Occipital lobe (tissue), 2 donors: Measurements from ENCODE around the gene MAST4. TPM values are rescaled to one million over a fixed set of nuclear protein-coding genes. Genes with fewer than 3 reads are reported as not detected.
A peak's percentile ranks its signal among the peaks of the same experiment; 100 is the strongest.

Source experiments
- DNase-seq: peaks from one replicate; lab custom pipeline; 2025; lab: John Stamatoyannopoulos, UW
- total RNA-seq: library from RNA; depleted of rRNA; stranded (reverse); fragments of >200 nt; gene quantifications from one replicate; pipeline ENCODE4 v1.2.3, GENCODE V29; 2014

The MAST4 gene
- total RNA-seq, 1 donor from 2014 or later: 13.6 TPM

- no peak for DNase-seq
Measured at GRCh38 chr5:67202828-67203227, 606.6 kb downstream of the MAST4 start.

- DNase-seq: no peak
Measured at GRCh38 chr5:67203701-67204074, 607.5 kb downstream of the MAST4 start.

GRCh38 chr5:67204821-67205220, 608.6 kb downstream of the MAST4 start:
- DNase-seq: no peak

GRCh38 chr5:67205981-67206380, 609.8 kb downstream of the MAST4 start:
- DNase-seq: no peak

GRCh38 chr5:67206461-67206860, 610.3 kb downstream of the MAST4 start:
- DNase-seq: no peak

GRCh38 chr5:67206929-67207328, 610.7 kb downstream of the MAST4 start:
- no peak for DNase-seq

GRCh38 chr5:67208403-67208802, 612.2 kb downstream of the MAST4 start:
- DNase-seq: no peak

GRCh38 chr5:67209141-67209771, 613.1 kb downstream of the MAST4 start:
- DNase-seq: peak; percentile 44

GRCh38 chr5:67211926-67212325, 615.7 kb downstream of the MAST4 start:
- DNase-seq: no peak

- no peak for DNase-seq
Measured at GRCh38 chr5:67214036-67214435, 617.8 kb downstream of the MAST4 start.

- DNase-seq: no peak
Measured at GRCh38 chr5:67214707-67215447, 618.7 kb downstream of the MAST4 start.

GRCh38 chr5:67215519-67216471, 619.6 kb downstream of the MAST4 start:
- DNase-seq: no peak

- DNase-seq: no peak
Measured at GRCh38 chr5:67216564-67216963, 620.4 kb downstream of the MAST4 start.
